GM18867 (cell line): ENCODE data around the gene CCDC185.

Experiments used
- ATAC-seq: cut with Tn5 transposase; IDR thresholded peaks from one replicate; pipeline ENCODE4 v1.9.1; 2021; ENCODE audit warnings: mild to moderate bottlenecking, moderate library complexity; ENCODE audit not compliant: unreplicated experiment

The CCDC185 gene

GRCh38 chr1:223429313-223429731, 36.1 kb downstream of the CCDC185 start:
- ATAC-seq = no peak

GRCh38 chr1:223429821-223430220, 36.6 kb downstream of the CCDC185 start:
- ATAC-seq = no peak

GRCh38 chr1:223430236-223430635, 37.0 kb downstream of the CCDC185 start:
- ATAC-seq = no peak

- no peak for ATAC-seq
Measured at GRCh38 chr1:223437151-223437550, 43.9 kb downstream of the CCDC185 start.

GRCh38 chr1:223443397-223443796, 50.2 kb downstream of the CCDC185 start:
- ATAC-seq = no peak

GRCh38 chr1:223444411-223444810, 51.2 kb downstream of the CCDC185 start:
- ATAC-seq = no peak
